H1 (cell line): ENCODE measurements around the gene LRTM2. TPM values are rescaled to one million over a fixed set of nuclear protein-coding genes. Genes with fewer than 3 reads are reported as not detected.

ENCODE experiments used
- CTCF ChIA-PET: fragments of 300-600 bp; sonication (Branson Sonifier 250); formaldehyde crosslinking; loops from one replicate; lab custom pipeline; 2021; ENCODE audit not compliant: partially characterized antibody; lab: Charles Lee
- POLR2A ChIA-PET: fragments of 300-600 bp; sonication (Branson Sonifier 250); formaldehyde crosslinking; loops from one replicate; lab custom pipeline; 2021; ENCODE audit warnings: inconsistent platforms; ENCODE audit not compliant: partially characterized antibody; lab: Charles Lee
- DNase-seq, 2 experiments: peaks; one replicate each; pipeline versions ENCODE4 v3.0.0 to v3.0.0-alpha.2; 2010 to 2022; ENCODE audit warnings: low spot score in 2 of 2, low read depth in 1 of 2, mixed read lengths in 1 of 2
- FAIRE-seq: peaks from 2 replicates; lab custom pipeline; 2011; peaks lifted over from hg19 to GRCh38; lab: Jason Lieb, UNC
- H2AFZ ChIP-seq: 2 replicates; pipeline ENCODE4 v1.8.1; 2012; ENCODE audit warnings: low read length, inconsistent platforms
- H2AK5ac ChIP-seq: 2 replicates; pipeline ENCODE4 v1.6.1; 2013; ENCODE audit warnings: low read depth, low read length
- H2BK120ac ChIP-seq: replicated peaks from 2 replicates; pipeline ENCODE3; 2013; ENCODE audit warnings: low read depth, low read length, inconsistent platforms
- H2BK12ac ChIP-seq: 2 replicates; pipeline ENCODE4 v1.6.1; 2013; ENCODE audit warnings: low read depth, low read length
- H2BK15ac ChIP-seq: 2 replicates; pipeline ENCODE4 v1.6.1; 2013; ENCODE audit warnings: low read length
- H2BK20ac ChIP-seq: 2 replicates; pipeline ENCODE4 v1.6.1; 2013; ENCODE audit warnings: low read length
- H2BK5ac ChIP-seq: 2 replicates; pipeline ENCODE4 v1.6.1; 2013; ENCODE audit warnings: low read depth, low read length
- H3K14ac ChIP-seq: 2 replicates; pipeline ENCODE4 v1.6.1; 2013; ENCODE audit warnings: inconsistent platforms; ENCODE audit not compliant: insufficient read length
- H3K18ac ChIP-seq: 2 replicates; pipeline ENCODE4 v1.6.1; 2013; ENCODE audit warnings: low read length; ENCODE audit errors: extremely low read depth
- H3K23ac ChIP-seq: 2 replicates; pipeline ENCODE4 v1.6.1; 2013; ENCODE audit warnings: inconsistent platforms; ENCODE audit not compliant: insufficient read length
- H3K23me2 ChIP-seq: 2 replicates; pipeline ENCODE4 v1.6.1; 2013; ENCODE audit warnings: low read depth, low read length
- H3K27ac ChIP-seq: 2 replicates; pipeline ENCODE4 v1.6.1; 2011; ENCODE audit warnings: low read depth, low read length, inconsistent platforms
- H3K27me3 ChIP-seq, 4 experiments: replicated peaks in 1 of 4; 1 replicate in 1 of 4; 2 replicates in 3 of 4; pipeline versions ENCODE4 v1.6.1 to v1.8.1; 2011 to 2013; ENCODE audit warnings: low read length in 3 of 4, mild to moderate bottlenecking in 3 of 4, inconsistent platforms in 2 of 4, mixed read lengths in 2 of 4, moderate library complexity in 1 of 4; ENCODE audit not compliant: control insufficient read depth in 3 of 4, insufficient read depth in 3 of 4; ENCODE audit errors: extremely low read depth in 1 of 4
- H3K36me3 ChIP-seq, 4 experiments: 2 replicates each; pipeline versions ENCODE4 v1.6.1 to v1.8.1; 2011 to 2013; ENCODE audit warnings: mild to moderate bottlenecking in 4 of 4, low read length in 3 of 4, moderate library complexity in 2 of 4, control low read depth in 1 of 4, inconsistent platforms in 1 of 4; ENCODE audit not compliant: insufficient read depth in 4 of 4, control insufficient read depth in 2 of 4
- H3K4ac ChIP-seq: replicated peaks from 2 replicates; pipeline ENCODE3; 2013; ENCODE audit warnings: low read length, low read depth, mixed read lengths, inconsistent platforms; ENCODE audit not compliant: insufficient read length
- H3K4me1 ChIP-seq, 4 experiments: replicated peaks in 1 of 4; 1 replicate in 1 of 4; 2 replicates in 3 of 4; pipeline versions ENCODE4 v1.6.1 to v1.8.1; 2011 to 2013; ENCODE audit warnings: low read length in 3 of 4, inconsistent platforms in 2 of 4, mixed read lengths in 1 of 4; ENCODE audit not compliant: insufficient read depth in 4 of 4, control insufficient read depth in 3 of 4
- H3K4me2 ChIP-seq, 2 experiments: 2 replicates each; pipeline versions ENCODE4 v1.6.1 to v1.8.1; 2011 to 2013; ENCODE audit warnings: low read depth in 2 of 2, low read length in 2 of 2, control low read depth in 1 of 2, inconsistent platforms in 1 of 2, mild to moderate bottlenecking in 1 of 2; ENCODE audit not compliant: insufficient read depth in 1 of 2
- H3K4me3 ChIP-seq, 4 experiments: fragments of 200-600, 300-600 bp in 1 of 4; sonication (generic), shearing (Covaris generic), sonication (Bioruptor Twin) in 1 of 4; 2 replicates each; pipeline versions ENCODE4 v1.5.1 to v1.8.1; 2011 to 2016; ENCODE audit warnings: low read length in 4 of 4, low read depth in 3 of 4, control low read depth in 2 of 4, inconsistent platforms in 2 of 4, mild to moderate bottlenecking in 2 of 4, mixed read lengths in 1 of 4, moderate library complexity in 1 of 4; ENCODE audit not compliant: insufficient read depth in 2 of 4; ENCODE audit errors: extremely low read depth in 1 of 4
- H3K56ac ChIP-seq: replicated peaks from 2 replicates; pipeline ENCODE3; 2013; ENCODE audit warnings: low read depth, mild to moderate bottlenecking, mixed read lengths, low read length, inconsistent platforms; ENCODE audit not compliant: insufficient read length
- H3K79me1 ChIP-seq: 2 replicates; pipeline ENCODE4 v1.6.1; 2013; ENCODE audit warnings: low read depth, low read length, control low read depth
- H3K79me2 ChIP-seq, 2 experiments: 2 replicates each; pipeline versions ENCODE4 v1.6.1 to v1.8.1; 2012 to 2013; ENCODE audit warnings: low read length in 2 of 2, mild to moderate bottlenecking in 2 of 2, inconsistent platforms in 1 of 2; ENCODE audit not compliant: insufficient read depth in 2 of 2, control insufficient read depth in 1 of 2
- H3K9ac ChIP-seq, 4 experiments: replicated peaks in 1 of 4; 1 replicate in 1 of 4; 2 replicates in 3 of 4; pipeline versions ENCODE4 v1.6.1 to v1.8.1; 2011 to 2013; ENCODE audit warnings: low read depth in 3 of 4, low read length in 3 of 4, control low read depth in 2 of 4, mild to moderate bottlenecking in 2 of 4, moderate library complexity in 2 of 4, inconsistent platforms in 1 of 4; ENCODE audit errors: extremely low read depth in 1 of 4
- H3K9me3 ChIP-seq, 2 experiments: 2 replicates each; pipeline versions ENCODE4 v1.6.1 to v1.8.1; 2012 to 2013; ENCODE audit warnings: mild to moderate bottlenecking in 2 of 2, moderate library complexity in 2 of 2, control low read depth in 1 of 2, inconsistent platforms in 1 of 2, low read depth in 1 of 2, low read length in 1 of 2, mixed read lengths in 1 of 2; ENCODE audit not compliant: insufficient read depth in 2 of 2
- H4K20me1 ChIP-seq, 2 experiments: replicated peaks in 1 of 2; 2 replicates each; pipeline versions ENCODE3 to v1.8.1; 2011 to 2013; ENCODE audit warnings: inconsistent platforms in 2 of 2, low read length in 2 of 2, mild to moderate bottlenecking in 1 of 2; ENCODE audit not compliant: insufficient read depth in 2 of 2, control insufficient read depth in 1 of 2
- H4K5ac ChIP-seq: 2 replicates; pipeline ENCODE4 v1.6.1; 2013; ENCODE audit warnings: low read length, low read depth, mixed read lengths, inconsistent platforms; ENCODE audit not compliant: insufficient read length
- H4K8ac ChIP-seq: 2 replicates; pipeline ENCODE4 v1.8.0; 2013; ENCODE audit warnings: mild to moderate bottlenecking, moderate library complexity, low read length, inconsistent platforms; ENCODE audit not compliant: insufficient read depth; ENCODE audit errors: extremely low read depth
- H4K91ac ChIP-seq: replicated peaks from 2 replicates; pipeline ENCODE3; 2013; ENCODE audit warnings: low read length, mixed read lengths, inconsistent platforms; ENCODE audit not compliant: insufficient read length
- ATF3 ChIP-seq: IDR thresholded peaks from 2 replicates; pipeline ENCODE4 v1.6.1; 2011; ENCODE audit warnings: low read depth, mild to moderate bottlenecking, low read length; ENCODE audit not compliant: insufficient read depth
- CEBPB ChIP-seq: IDR thresholded peaks from 2 replicates; pipeline ENCODE4 v1.6.1; 2012; ENCODE audit warnings: low read depth, low read length
- HDAC6 ChIP-seq: IDR thresholded peaks from one replicate; pipeline ENCODE4 v1.7.1; 2012; ENCODE audit warnings: low read depth, mild to moderate bottlenecking, inconsistent platforms, low read length, moderate library complexity
- RFX5 ChIP-seq: IDR thresholded peaks from 2 replicates; pipeline ENCODE4 v1.6.1; 2011; ENCODE audit warnings: low read depth, low read length, improper control_type of control experiment, borderline replicate concordance
- RXRA ChIP-seq: IDR thresholded peaks from 2 replicates; pipeline ENCODE4 v1.6.1; 2011; ENCODE audit warnings: low read depth, mild to moderate bottlenecking, low read length, moderate library complexity; ENCODE audit not compliant: insufficient read depth
- WGBS, 2 experiments: shearing (Covaris generic) in 1 of 2; methylation state at CpG; one replicate each; pipeline versions ENCODE4 v1.1.6 to v1.1.7; 2013 to 2015; ENCODE audit warnings: low lambda C conversion rate in 2 of 2, mixed read lengths in 2 of 2, inconsistent platforms in 1 of 2, low coverage in 1 of 2, missing lambda C conversion rate in 1 of 2; ENCODE audit not compliant: insufficient replicate concordance in 2 of 2, insufficient coverage in 1 of 2, insufficient read length in 1 of 2; ENCODE audit errors: extremely low coverage in 1 of 2, missing lambda C conversion rate in 1 of 2; 5-methylcytosine and 5-hydroxymethylcytosine counted together
- polyA plus RNA-seq, 7 experiments: library from polyadenylated mRNA; depleted of rRNA in 3 of 7; stranded (reverse) in 5 of 7; unstranded in 2 of 7; fragments of >200 nt in 5 of 7; fragments of 200-250 nt in 2 of 7; gene quantifications; 1 replicate in 5 of 7; 2 replicates in 1 of 7; 4 replicates in 1 of 7; pipeline versions ENCODE4 v1.2.1 to v1.2.3, GENCODE V29; 2011 to 2013; ENCODE audit warnings: missing spikeins in 2 of 7, mixed read lengths in 2 of 7
- total RNA-seq: library from RNA; stranded (reverse); fragmentation: NEBNext Ultra II Directional; extraction: Animal tissue kit (Norgen Biotek cat#: 25700); gene quantifications from 2 replicates; pipeline ENCODE4 v1.2.1, GENCODE V29; 2021

The LRTM2 gene
- total and polyA plus RNA-seq, 2 of the 8 experiments (the other 6 are each of a cell fraction or from before 2014, with no cell fraction given) = 0.06 TPM; not detected in 1

- WGBS, 2 experiments = 82% methylated on average over 3 of the region's 3 CpGs; no CpG with 5 or more reads in 1 of the 2 experiments
- H3K36me3 ChIP-seq = no peaks in the 10 kb centered on the region
- no peak overlapping the region for H3K4me3 ChIP-seq
- H3K23ac ChIP-seq = no peak overlapping the region
- CTCF ChIA-PET = interaction anchor here (1.0 kb wide), 1 partner anchor 58 kb away, joined by 3 read pairs; no protein-coding TSS in a partner anchor
- H3K9ac ChIP-seq = no peak overlapping the region
- H2AFZ ChIP-seq = no peak overlapping the region
- no peak overlapping the region for H3K18ac ChIP-seq
- 0 out of 2 replicates have a peak overlapping the region, but pooled peaks have one; percentile 13 for H2AK5ac ChIP-seq
- no peak overlapping the region for H2BK120ac ChIP-seq
- H3K4me1 ChIP-seq = no peaks in the 10 kb centered on the region
- H4K8ac ChIP-seq = no peak overlapping the region
- DNase-seq = no peak
- no peak overlapping the region for H2BK12ac ChIP-seq
- no peak overlapping the region for H2BK5ac ChIP-seq
- H4K91ac ChIP-seq = no peak overlapping the region
- no peak overlapping the region for H4K5ac ChIP-seq
- H3K23me2 ChIP-seq = no peaks in the 10 kb centered on the region
- no peaks in the 10 kb centered on the region for H3K27me3 ChIP-seq
- H2BK20ac ChIP-seq = no peak overlapping the region
- POLR2A ChIA-PET = no interaction called here
- H4K20me1 ChIP-seq = no peaks in the 10 kb centered on the region
- no peaks in the 10 kb centered on the region; a peak in 1 of 4 replicates for H3K9me3 ChIP-seq
- no peak overlapping the region for H3K4me2 ChIP-seq
- no peaks in the 10 kb centered on the region for H3K79me1 ChIP-seq
- H3K79me2 ChIP-seq = no peaks in the 10 kb centered on the region
- H3K27ac ChIP-seq = no peak overlapping the region
- no peak overlapping the region for H3K14ac ChIP-seq
- H2BK15ac ChIP-seq = no peak overlapping the region
- H3K4ac ChIP-seq = no peak overlapping the region
- FAIRE-seq = no peak
- H3K56ac ChIP-seq = no peak overlapping the region
- TF ChIP-seq HDAC6 (no peak), CEBPB (no peak), ATF3 (no peak), RFX5 (no peak), RXRA (no peak)
Measured at GRCh38 chr12:1881936-1882335, 61.6 kb downstream of the LRTM2 start.
